ACC112 (cell line): ENCODE measurements around the gene PSD4.

Source experiments
- H2AFZ ChIP-seq: fragments of 200-600 bp; sonication (generic); one replicate; pipeline ENCODE4 v1.6.0; 2017; ENCODE audit warnings: antibody characterized with exemption, low read length; ENCODE audit not compliant: unreplicated experiment
- H3K27ac ChIP-seq: fragments of 200-600 bp; sonication (generic); 2 replicates; pipeline ENCODE4 v1.5.1; 2014; ENCODE audit warnings: low read depth, mild to moderate bottlenecking, antibody characterized with exemption, low read length, moderate library complexity
- H3K27me3 ChIP-seq: fragments of 200-600 bp; sonication (generic); 2 replicates; pipeline ENCODE4 v1.6.1; 2014; ENCODE audit warnings: mild to moderate bottlenecking, antibody characterized with exemption, low read length, moderate library complexity, mixed read lengths; ENCODE audit not compliant: insufficient read depth
- H3K36me3 ChIP-seq: fragments of 200-600 bp; sonication (generic); 2 replicates; pipeline ENCODE4 v1.6.1; 2016; ENCODE audit warnings: mild to moderate bottlenecking, antibody characterized with exemption, low read length, moderate library complexity, mixed read lengths; ENCODE audit not compliant: insufficient read depth
- H3K4me1 ChIP-seq: fragments of 200-600 bp; sonication (generic); one replicate; pipeline ENCODE4 v1.6.1; 2016; ENCODE audit warnings: low read length, mixed read lengths; ENCODE audit not compliant: insufficient read depth, unreplicated experiment, control insufficient read depth
- H3K4me3 ChIP-seq: fragments of 200-600 bp; sonication (generic); 2 replicates; pipeline ENCODE4 v1.5.1; 2014; ENCODE audit warnings: mild to moderate bottlenecking, low read depth, low read length
- H3K79me2 ChIP-seq: fragments of 200-600 bp; sonication (generic); one replicate; pipeline ENCODE4 v1.6.0; 2016; ENCODE audit warnings: low read length; ENCODE audit not compliant: control insufficient read depth, unreplicated experiment, insufficient read depth

Gene PSD4

DNA sequence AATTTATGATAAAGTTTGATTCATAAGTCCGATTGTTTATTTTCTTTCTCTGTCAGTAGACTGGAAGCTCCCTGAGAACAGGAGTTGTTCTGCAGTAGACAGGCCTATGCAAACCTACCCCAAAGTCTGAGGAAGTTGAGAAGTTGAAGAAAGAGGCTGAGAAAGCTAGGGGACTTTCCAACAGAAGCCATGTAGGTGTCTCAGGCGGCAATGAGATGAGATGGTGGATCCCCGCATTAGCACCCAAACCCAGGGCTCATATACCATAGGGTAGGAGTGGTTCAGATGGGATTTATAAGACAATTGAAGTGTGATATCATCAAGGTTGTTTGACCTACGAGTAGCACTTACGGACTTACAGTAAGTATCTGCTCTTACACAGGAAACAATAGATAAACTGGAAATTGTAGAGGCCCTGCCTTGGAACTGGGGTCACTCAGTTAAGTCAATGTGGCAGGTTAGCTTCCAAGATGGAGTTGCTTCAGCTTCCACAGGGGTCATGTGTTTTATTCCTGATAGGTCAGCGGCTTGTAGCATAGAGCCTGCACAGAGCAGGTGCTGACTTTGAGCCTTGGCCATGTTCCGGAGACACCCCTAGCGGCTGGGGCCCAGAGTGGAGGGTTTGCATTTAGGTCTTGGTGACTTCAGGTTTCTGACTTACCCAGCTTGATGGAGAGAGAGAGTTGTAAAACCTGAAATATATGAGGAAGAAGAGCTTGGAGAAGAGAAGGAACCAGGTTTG, 2.3 kb upstream of the PSD4 start:
- Histone ChIP-seq H3K4me3 (no peak overlapping the region), H3K4me1 (no peaks in the 10 kb centered on the region), H2AFZ (no peak overlapping the region), H3K36me3 (no peaks in the 10 kb centered on the region), H3K79me2 (no peaks in the 10 kb centered on the region), H3K27me3 (no peaks in the 10 kb centered on the region), H3K27ac (no peak overlapping the region)

DNA sequence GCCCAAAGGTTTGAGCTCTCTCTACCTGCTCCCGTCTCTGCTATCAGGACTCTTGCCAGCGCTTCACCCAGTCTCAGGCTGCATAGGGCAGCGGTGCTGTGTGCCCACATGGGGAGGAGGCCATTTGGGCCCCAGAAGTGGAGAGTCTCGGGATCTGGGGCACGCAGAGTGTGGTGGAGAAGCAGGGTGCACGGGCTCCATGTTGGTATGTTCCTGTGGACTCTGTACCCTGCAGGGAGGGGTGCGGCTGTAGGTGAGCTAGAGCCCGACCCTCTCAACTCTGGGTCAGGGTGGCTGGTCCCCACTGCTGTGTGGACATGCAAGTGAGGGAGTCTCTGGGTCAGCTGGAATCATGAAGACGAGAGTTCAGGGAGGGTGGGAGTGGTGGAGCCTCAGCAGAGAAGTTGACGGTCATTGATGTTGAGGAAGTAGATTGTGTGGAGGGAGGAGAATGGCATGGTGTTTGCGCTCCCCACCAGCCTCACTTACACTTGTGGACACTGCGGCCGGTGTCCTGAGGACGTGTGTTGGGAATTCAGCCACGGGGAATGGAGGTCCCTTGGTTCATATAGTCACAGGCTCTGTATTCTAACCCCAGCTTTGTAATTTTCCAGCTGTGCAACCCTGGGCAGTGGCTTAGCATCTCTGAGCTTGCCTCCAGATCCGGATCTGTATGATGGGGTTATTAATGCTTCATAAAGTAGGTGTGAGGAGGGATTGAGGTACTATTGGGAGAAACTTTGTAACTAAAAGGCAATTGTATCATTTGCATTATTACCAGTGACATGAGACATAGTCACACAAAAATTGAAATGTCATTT, 840 bp upstream of the PSD4 start:
- Histone ChIP-seq H2AFZ (no peak overlapping the region), H3K27ac (no peak overlapping the region), H3K4me1 (no peaks in the 10 kb centered on the region), H3K4me3 (no peak overlapping the region), H3K36me3 (no peaks in the 10 kb centered on the region), H3K27me3 (no peaks in the 10 kb centered on the region), H3K79me2 (no peaks in the 10 kb centered on the region)

DNA sequence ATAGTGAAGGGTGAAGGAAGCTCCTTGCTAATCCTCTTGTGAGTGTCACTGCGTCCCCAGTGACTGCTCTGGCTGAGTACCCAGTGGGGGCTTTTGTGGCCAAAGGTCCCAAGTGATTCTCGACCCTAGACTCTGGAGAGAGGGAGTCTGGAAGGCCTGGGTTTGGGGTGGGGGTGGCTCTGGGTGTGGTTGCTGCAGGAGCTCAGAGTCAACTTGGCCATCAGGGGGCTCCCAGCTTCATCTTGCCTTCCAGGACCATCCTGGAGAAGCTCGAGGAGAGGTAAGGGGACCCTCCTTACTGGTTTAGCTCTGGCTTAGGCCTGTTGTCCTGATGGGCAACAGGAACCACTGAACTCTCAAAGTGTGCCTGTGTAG, 592 bp downstream of the PSD4 start:
- Histone ChIP-seq H3K79me2 (no peaks in the 10 kb centered on the region), H2AFZ (no peak overlapping the region), H3K4me1 (no peaks in the 10 kb centered on the region), H3K36me3 (no peaks in the 10 kb centered on the region), H3K4me3 (no peak overlapping the region), H3K27ac (no peak overlapping the region), H3K27me3 (no peaks in the 10 kb centered on the region)

DNA sequence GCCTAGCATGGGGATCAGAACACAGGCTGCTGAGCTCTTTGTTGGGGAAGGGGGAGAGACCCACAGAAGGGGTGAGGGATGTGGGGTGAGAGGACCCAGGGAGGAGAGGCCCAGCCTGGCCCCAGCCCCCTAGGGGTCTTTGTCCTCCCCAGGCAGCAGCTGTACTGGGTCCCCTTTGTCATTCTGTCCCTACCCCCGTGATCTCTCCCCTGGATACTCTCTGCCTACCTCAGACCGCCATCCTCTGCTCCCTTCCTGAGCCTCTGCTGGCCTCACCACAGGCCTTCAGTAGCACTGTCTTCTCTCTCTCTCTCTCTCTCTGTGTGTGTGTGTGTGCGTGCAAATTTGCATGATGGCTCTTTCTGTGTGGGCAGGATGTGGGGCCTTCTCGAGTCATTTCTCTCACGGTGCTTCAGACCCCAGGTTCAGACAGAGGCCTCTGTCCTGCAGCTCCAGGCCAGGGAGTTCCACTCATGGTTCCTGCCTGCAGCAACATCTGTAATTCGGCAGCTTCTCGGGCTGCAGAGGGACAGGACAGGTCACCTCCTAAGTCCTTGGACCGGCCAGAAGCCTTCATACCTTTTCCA, 1.4 kb downstream of the PSD4 start:
- H3K27me3 ChIP-seq: no peaks in the 10 kb centered on the region
- H3K79me2 ChIP-seq: no peaks in the 10 kb centered on the region
- H2AFZ ChIP-seq: no peak overlapping the region
- H3K36me3 ChIP-seq: no peaks in the 10 kb centered on the region
- no peak overlapping the region for H3K27ac ChIP-seq
- no peak overlapping the region for H3K4me3 ChIP-seq
- H3K4me1 ChIP-seq: no peaks in the 10 kb centered on the region

GRCh38 chr2:113175736-113176695, 2.2 kb downstream of the PSD4 start:
- no peaks in the 10 kb centered on the region for H3K27me3 ChIP-seq
- H2AFZ ChIP-seq: no peak overlapping the region
- H3K4me3 ChIP-seq: no peak overlapping the region
- no peak overlapping the region for H3K27ac ChIP-seq
- H3K79me2 ChIP-seq: no peaks in the 10 kb centered on the region
- no peaks in the 10 kb centered on the region for H3K4me1 ChIP-seq
- no peaks in the 10 kb centered on the region for H3K36me3 ChIP-seq

DNA sequence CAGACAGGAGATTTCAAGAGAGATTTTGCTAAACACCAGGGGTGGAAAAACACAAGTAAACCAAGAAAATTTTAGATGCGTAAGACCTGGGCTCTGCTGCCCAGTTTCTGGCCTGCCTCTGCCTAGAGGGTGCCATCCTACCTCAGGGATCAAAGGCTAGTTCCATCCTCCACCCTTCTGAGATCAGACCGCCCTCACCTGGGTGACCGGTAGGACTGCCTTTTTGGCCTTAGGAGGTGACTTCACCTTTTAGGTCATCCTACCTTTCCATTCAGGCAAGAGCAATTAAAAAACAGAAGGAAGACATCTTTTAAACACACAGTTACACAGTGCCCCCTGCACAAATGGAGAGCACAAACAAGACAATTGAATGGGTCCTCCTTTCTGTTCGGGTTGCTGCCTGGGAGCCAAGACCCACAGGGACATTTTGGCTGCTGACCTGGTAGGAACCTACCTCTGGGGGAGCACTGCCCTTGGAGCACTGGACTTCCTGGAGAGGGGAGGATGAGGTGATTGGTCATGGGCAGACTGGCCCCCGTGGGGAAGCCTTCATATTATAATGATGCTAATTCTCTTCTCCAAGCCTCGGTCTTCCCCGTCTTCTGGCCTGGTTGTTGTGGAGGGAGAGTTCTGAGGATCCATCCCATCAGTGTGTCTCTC, 3.1 kb downstream of the PSD4 start:
- no peak overlapping the region for H2AFZ ChIP-seq
- no peaks in the 10 kb centered on the region for H3K36me3 ChIP-seq
- no peaks in the 10 kb centered on the region for H3K79me2 ChIP-seq
- no peak overlapping the region for H3K27ac ChIP-seq
- no peak overlapping the region for H3K4me3 ChIP-seq
- no peaks in the 10 kb centered on the region for H3K27me3 ChIP-seq
- H3K4me1 ChIP-seq: no peaks in the 10 kb centered on the region

DNA sequence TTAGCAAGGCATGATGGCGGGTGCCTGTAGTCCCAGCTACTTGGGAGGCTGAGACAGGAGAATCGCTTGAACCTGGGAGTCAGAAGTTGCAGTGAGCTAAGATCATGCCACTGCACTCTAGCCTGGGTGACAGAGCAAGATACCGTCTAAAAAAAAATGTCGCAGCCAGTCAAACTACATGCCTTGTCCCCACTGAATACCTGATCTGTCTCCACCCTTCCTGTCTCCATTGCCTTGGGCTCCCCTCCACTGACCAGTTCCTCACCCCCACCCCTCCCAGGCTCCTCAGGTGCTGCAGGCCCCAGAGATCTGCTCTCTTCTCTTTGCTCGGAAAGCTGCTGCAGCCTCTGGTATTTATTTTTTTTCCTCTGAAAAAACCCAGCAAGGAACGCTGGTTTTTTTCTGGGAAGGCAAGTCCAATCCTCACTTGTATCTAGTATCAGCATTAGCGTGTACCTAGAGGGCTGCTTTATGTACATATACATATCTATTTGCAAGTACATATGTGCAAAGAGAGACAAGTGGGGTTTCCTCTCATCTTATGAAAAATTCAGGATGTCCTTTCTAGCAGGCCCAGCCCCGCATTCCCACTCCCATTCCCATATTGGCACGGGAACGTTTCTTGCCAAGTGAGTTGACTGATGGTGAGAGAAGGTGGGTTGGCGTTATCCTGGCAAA, 4.4 kb downstream of the PSD4 start:
- Histone ChIP-seq H3K27ac (no peak overlapping the region), H3K36me3 (no peaks in the 10 kb centered on the region), H3K4me3 (no peak overlapping the region), H2AFZ (no peak overlapping the region), H3K27me3 (no peaks in the 10 kb centered on the region), H3K4me1 (no peaks in the 10 kb centered on the region), H3K79me2 (no peaks in the 10 kb centered on the region)

DNA sequence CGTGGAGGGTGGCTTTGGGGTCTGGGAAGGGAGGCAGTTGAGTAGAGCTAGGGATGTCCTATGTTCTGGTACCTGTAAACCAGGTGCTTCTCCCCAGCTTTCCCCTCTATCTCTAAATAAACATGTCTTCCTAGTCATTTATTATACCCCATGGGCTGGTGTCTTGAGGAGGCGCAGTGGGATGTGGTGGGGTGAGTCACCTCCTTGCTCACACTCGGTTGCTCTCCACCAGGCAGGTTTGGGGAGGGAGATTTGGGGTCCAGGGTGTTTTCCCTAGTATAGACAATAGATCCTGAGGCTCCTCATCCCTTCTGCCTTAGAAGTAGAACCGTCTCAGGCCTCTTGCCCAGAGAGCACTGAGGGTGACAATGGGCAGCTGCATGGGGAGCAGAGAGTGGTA, 5.1 kb downstream of the PSD4 start:
- H3K4me1 ChIP-seq: no peaks in the 10 kb centered on the region
- no peak overlapping the region for H2AFZ ChIP-seq
- H3K27me3 ChIP-seq: no peaks in the 10 kb centered on the region
- no peaks in the 10 kb centered on the region for H3K36me3 ChIP-seq
- H3K27ac ChIP-seq: no peak overlapping the region
- no peak overlapping the region for H3K4me3 ChIP-seq
- H3K79me2 ChIP-seq: no peaks in the 10 kb centered on the region

DNA sequence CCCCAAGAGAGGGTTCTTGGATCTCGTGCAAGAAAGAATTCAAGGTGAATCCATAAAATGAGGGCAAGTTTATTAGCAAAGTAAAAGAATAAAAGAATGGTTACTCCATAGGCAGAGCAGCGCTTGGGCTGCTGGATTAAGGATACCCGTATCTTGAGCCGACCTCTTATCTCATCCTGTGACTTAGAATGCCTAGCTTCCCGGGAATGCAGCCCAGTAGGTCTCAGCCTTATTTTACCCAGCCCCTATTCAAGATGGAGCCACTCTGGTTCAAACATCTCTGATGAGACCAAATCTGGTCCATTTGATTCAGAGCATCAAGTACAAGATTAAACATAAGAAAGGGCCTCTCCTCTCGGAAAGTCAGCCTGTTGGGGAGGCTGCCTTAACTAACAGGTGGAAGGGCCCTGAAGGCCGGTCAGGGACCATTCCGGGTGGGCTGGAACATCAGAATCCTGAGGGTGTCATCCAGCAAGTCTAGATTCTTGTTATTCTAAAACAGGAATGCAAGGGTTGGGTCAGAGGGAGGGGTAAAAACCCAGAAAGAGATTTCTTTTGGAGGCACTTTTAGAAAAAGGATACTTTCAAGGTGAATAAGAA, 5.8 kb downstream of the PSD4 start:
- H3K27me3 ChIP-seq: no peaks in the 10 kb centered on the region
- no peak overlapping the region for H3K27ac ChIP-seq
- no peak overlapping the region for H3K4me3 ChIP-seq
- H3K36me3 ChIP-seq: no peaks in the 10 kb centered on the region
- no peaks in the 10 kb centered on the region for H3K79me2 ChIP-seq
- H3K4me1 ChIP-seq: no peaks in the 10 kb centered on the region
- no peak overlapping the region for H2AFZ ChIP-seq
